Mucosa of gallbladder (tissue), 1 donor: ENCODE data around the gene CABLES2. TPM values are rescaled to one million over a fixed set of nuclear protein-coding genes. Genes with fewer than 3 reads are reported as not detected.

Source experiments
- DNase-seq: peaks from one replicate; pipeline ENCODE4 v3.0.0-alpha.2; 2020; ENCODE audit warnings: low spot score
- total RNA-seq: library from RNA; stranded (reverse); gene quantifications from one replicate; pipeline ENCODE4 v1.2.1, GENCODE V29; 2021
- donor health status: DM: no; HTN: no; CAD: no.

Gene CABLES2
- total RNA-seq, 1 donor from 2014 or later: 5.2 TPM

DNA sequence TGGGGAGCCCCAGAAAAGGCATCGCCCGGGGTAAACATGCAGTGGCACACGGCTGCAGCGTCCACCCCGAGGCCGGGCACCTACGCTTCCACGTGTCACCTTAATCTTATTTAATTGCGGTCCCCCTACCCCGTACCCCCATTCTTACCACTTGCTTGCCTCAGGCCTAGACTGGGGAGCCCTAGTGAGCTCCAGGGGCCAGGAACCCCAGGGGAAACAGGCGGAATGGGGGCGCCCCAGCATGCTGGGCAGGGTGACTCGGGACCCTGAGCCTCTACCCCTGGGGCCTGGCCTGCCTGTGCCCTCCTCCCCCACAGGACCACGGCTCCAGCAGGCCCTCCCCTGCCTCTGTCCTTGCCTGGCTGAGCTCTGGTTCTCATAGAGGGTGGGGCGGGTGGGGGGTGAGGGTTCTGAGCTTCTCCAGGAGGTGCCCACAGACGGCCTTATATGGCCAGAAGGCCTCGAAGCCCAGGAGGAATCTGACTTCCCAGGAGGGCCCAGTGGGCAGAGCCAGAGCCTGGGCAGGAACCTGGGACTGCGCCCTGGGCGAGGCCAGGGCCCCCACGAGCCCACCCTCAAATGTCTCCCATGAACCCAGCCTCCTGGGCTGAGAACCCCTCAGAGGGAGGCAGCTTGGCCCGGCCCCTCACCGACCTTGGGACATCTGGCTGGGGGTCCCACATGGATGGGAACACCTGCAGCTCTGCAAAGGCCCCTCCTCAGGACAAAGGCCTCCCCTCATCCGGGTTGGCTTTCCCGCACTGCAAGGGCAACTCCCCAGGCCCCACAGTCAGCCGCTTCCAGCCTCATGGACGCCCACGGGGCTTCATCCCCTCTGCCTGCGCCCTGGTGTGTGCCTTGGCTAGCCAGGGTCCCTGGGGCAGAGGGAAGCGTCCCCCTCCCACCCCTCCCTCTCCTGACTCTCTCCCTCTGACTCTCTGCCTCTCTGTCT, 34.8 kb downstream of the CABLES2 start:
- DNase-seq: no peak

- DNase-seq: no peak
Measured at GRCh38 chr20:62371588-62372041, 35.5 kb downstream of the CABLES2 start.

- DNase-seq: no peak
Measured at GRCh38 chr20:62370807-62371587, 36.1 kb downstream of the CABLES2 start.

DNA sequence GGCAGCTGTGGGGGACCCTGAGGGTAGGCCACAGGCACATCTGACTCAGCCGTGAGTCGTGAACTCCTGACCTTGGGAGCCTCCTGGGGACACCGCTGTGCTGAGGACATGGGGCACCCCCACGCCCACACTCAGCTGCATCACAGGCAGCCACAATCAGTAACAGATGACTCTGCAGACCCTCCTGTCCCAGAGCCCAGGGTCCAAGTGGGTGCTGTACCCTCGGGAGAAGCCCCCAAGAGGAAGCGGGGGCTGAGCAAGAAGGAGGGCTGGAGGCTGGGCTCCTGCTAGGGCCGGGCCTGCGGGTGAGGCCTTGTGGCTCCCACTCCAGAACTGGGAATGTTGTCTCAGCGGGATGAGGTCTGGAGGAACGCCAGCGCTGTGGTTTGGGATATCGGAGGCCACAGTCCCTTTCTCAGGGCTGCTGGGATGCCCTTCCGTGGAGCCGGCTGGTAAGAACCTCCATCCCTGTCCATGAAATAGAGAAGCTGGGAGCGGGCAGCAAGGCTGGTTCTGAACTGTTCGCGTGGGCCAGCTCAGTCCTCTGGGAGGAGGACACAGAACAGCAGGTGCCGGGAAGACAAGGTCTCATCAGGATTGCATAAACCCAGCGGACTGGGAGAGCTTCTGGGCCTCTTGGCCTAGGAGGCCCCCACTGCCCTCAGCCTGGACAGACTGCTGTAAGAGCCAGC, 36.8 kb downstream of the CABLES2 start:
- DNase-seq: no peak

- DNase-seq: no peak
Measured at GRCh38 chr20:62369815-62370114, 37.3 kb downstream of the CABLES2 start.

DNA sequence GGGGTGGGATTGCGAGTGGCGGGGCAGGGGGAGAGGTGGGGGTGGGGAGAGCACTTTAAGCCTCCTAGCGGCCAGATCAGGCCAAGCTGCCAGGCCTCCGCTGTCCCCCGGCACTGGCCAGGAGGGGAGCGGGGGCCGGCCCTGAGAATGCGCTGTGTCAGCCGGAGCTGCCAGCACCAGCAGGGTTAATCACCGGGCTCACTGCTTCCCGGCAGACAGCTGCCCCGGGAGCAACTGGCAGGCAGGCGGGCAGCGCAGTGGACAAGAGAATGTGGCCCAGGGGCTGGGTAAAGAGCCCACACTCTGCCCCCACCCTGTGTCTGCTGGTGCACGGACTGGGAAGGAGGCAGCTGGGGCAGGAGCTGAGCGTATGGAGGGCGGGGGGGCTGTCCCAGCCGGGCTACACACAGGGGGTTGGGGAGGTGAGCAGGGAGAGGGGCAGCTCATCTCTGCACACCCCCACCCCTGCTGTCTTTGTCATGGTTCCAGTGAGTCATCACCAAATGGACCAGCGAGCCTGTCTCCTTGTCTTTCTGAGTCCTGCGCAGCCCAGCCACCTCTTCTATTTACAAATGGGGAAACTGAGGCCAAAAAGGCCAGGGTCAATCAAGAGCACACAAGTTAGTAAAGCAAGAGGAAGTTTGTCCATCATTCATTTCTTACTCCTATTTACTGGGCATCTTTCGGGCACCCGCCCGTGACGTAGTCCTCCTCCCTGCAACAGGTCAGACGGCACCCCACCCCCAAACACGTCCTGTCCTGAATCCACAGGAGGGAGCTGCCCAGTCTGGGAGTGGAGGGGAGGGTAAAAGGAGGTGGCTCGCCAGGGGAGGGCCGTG, 37.9 kb downstream of the CABLES2 start:
- no peak for DNase-seq

- DNase-seq: no peak
Measured at GRCh38 chr20:62368392-62368975, 38.6 kb downstream of the CABLES2 start.

DNA sequence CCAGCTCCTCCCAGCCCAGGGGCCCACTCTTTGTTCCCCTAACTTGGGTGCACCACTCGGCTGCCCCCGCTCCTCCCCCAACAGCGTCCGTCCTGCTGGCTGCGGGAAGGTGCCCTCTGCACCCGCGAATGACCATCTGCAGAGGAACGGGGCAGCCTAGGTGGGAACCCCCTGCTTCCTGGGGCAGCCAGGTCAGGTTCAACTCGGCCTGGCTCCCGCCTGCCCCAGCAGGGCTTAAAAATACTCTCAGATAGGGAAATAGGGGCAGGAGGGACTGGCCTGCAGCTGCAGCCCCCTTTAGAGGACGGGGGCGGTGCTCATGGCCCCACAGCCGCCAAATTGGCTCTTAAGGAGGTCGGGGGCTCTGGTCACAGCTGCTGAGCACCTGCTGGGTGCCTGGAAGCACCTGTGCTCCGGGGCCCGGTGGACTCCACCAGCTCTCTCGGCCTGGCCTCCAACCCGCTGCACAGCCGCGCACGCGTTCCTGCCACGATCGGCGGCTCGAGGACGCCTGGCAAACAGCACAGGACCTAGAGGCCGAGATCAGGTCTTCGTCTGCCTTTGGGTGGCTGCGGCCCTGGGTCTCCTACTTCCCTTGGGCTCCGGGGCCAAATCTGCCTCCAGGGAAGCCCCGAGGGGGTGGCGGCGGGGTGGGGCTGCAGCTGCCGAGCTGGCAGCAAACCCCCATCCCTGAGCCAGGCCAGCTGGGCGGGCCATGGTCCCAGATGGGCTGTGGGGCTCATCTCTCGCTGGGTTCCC, 39.3 kb downstream of the CABLES2 start:
- no peak for DNase-seq

GRCh38 chr20:62367136-62367632, 39.9 kb downstream of the CABLES2 start, which contains the start of gene LAMA5:
Gene LAMA5, minus strand, starts transcription at chr20:62367312. Its CDS starts 67 bp downstream, at chr20:62367245.
- no peak for DNase-seq

DNA sequence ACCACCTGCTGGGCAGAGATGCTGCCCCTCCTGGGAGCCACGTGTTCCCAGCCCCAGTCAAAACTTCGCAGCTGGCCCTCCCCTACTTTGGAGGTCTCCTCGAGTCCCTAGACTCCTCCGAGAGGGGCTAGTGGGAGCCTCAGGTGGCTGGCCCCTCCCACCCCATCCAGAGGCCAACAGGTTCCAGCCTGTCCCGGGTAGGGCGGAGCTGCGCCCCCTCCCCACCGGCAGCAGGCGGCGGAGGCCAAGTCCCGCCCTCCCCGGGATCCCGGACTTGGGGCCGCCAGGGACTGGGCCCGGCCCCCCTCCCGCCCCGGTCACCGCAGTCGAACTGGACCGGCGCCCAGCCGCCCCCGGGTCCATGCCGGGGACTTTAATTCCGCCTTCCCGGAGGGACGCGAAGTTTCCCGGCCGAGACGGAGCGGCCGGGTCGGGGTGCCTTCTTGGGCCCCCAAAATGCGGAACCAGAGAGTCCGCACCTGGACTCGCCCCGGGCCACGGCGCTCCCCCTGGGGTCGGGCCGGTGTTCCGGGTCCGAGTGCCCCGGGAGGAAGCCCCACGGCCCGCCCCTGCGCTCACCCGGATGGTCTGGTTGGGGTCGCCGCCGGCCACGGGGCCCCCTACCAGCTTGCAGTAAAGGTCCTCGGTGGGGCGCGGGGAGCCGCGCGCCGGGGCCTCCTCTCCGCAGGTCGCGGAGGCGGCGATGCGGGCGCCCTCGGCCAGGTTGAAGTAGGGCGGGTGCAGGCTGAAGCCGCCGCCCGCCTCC, 40.5 kb downstream of the CABLES2 start:
- DNase-seq: no peak

DNA sequence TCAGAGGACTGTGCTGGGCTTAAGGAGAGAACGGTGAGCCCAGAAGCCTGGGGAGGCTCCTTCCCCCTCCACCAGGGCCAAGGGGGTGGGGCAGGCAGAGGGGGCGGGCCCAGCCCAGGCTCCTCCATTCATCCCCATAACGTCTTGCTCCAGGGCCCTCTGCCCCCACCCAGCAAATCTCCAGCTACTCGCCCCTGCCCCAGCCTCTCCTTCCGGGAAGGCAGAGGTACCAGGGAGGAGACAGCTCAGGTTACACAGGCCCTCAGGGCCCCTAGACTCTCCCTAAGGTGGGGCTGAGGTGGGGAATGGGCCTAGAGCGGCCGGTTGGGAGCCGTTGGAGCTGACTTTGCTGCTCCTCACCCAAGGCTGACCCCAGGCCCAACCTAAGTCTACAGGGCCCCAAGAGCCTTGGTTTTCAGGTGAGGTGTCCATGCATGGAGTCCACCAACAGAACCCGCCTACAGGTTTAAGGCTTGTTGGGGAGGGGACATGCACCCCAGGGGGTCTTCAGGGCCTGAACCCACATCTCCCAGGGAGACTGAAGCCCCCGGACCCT, 41.2 kb downstream of the CABLES2 start:
- DNase-seq: no peak

DNA sequence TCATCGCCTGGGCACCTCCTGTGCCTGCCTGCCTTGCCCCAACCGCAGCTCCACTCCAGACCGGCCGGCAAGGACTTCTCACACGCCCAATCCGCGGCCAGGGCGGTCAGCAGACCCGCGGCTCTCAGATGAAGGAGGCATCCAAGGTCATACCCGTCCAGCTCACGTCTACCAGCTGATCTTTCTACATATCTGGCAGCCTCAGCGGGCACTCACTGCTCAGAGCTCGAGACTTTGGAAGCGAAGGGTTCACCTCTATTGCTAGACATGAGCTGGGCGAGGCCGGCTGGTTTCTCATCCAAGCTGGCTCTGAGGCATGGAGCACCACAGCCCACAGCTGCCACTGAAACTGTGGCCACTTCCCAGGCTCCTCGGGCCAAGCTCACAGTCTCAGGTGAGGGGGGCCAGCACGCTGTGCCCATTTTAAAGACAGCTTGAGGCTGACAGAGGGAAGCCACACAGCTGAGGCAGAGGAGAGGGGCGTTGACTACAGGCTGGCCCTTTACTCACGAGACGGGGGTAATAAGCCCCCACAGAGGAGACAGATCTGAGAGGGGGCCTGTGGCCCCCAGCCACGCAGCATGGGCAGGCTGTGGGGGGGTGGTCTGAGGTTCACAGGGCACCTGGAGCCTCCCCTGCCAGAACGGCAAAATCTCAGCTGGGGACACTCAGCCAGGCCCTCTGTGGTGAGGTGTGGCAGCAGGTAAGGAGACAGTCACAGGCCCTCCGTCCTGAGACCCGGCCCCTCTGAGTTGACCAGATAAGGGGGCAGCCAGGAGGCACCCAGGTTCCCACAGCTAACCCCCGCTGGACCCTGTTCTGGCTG, 42.0 kb downstream of the CABLES2 start:
- no peak for DNase-seq

GRCh38 chr20:62363920-62364851, 42.9 kb downstream of the CABLES2 start:
- DNase-seq: no peak

GRCh38 chr20:62362991-62363919, 43.8 kb downstream of the CABLES2 start:
- DNase-seq: no peak

DNA sequence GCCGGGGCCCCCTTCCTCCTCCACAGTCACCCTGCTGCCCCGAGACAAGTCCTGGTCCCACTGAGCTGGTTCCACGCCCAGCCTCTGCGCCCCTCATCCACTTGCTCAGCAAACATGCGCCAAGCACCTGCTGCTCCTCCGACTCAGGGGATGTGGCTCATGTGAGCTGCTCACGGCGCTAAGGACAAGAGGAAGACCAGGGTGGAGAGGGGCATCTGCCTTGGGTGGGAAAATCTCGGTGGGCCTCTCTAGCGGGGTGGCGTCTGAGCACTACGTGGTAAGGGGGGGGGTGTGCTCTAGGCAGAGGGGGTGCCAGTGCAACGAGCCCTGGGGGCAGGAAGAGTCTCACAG, 44.5 kb downstream of the CABLES2 start:
- DNase-seq: no peak
